Measurements from ENCODE around the gene PNMT. TPM values are rescaled to one million over a fixed set of nuclear protein-coding genes. Genes with fewer than 3 reads are reported as not detected.

The PNMT gene
- total RNA-seq, 2 experiments from 2014 or later: not detected

GRCh38 chr17:39633570-39634183 is 34.6 kb upstream of the PNMT start:
- peaks cover 8% of the 10 kb centered on the region; the same call in 1 of the 2 replicates for H4K20me1 ChIP-seq (ENCODE audit: insufficient read depth, low read length)
- BruUV-seq (replicated peaks): no TSS peak
- intact Hi-C loops (cut with micrococcal nuclease; ENCODE audit: unreplicated experiment): no loop called here
- H3K4me2 ChIP-seq (ENCODE audit: low read length): no peak overlapping the region
- no peak for DNase-seq (ENCODE audit: low spot score)
- H3K9me2 ChIP-seq (ENCODE audit: insufficient read depth, low read length): no peaks in the 10 kb centered on the region
- peaks cover 13% of the 10 kb centered on the region for H3K79me2 ChIP-seq (ENCODE audit: insufficient read depth, low read depth, low read length)
- CTCF ChIA-PET (ENCODE audit: unreplicated experiment): interaction anchor here (0.6 to 1.2 kb wide), 2 partner anchors 10 to 241 kb away, joined by 3 to 4 read pairs; no protein-coding TSS in a partner anchor
- H3K9me3 ChIP-seq (ENCODE audit: low read length): no peaks in the 10 kb centered on the region
- no peak overlapping the region for H3K27ac ChIP-seq (ENCODE audit: low read depth, low read length, poor library complexity, severe bottlenecking)
- TF ChIP-seq EZH2phosphoT487 (IDR thresholded peaks at IDR 0.05; ENCODE audit: borderline replicate concordance, low read depth, low read length) (no peak), CTCF (conservative IDR thresholded peaks at IDR 0.05; ENCODE audit: low read length) (no peak)
- peaks cover 35% of the 10 kb centered on the region for H3K4me1 ChIP-seq (ENCODE audit: insufficient read depth, low read length, poor library complexity, severe bottlenecking)
- H3K4me3 ChIP-seq (ENCODE audit: low read depth, low read length, poor library complexity, severe bottlenecking): no peak overlapping the region
- H3K36me3 ChIP-seq (ENCODE audit: insufficient read depth, low read length): no peaks in the 10 kb centered on the region
- no peak overlapping the region for H2AFZ ChIP-seq (ENCODE audit: low read length)
- POLR2A ChIA-PET: interaction anchor here (0.6 kb wide), 1 partner anchor 210 kb away, joined by 4 read pairs; no protein-coding TSS in a partner anchor

- CTCF ChIA-PET (ENCODE audit: unreplicated experiment): interaction anchor here (1.2 kb wide), 1 partner anchor 11 kb away, joined by 4 read pairs; no protein-coding TSS in a partner anchor
- Histone ChIP-seq H2AFZ (ENCODE audit: low read length) (no peak overlapping the region), H3K27ac (ENCODE audit: low read depth, low read length, poor library complexity, severe bottlenecking) (no peak overlapping the region), H3K36me3 (ENCODE audit: insufficient read depth, low read length) (no peaks in the 10 kb centered on the region), H3K9me2 (ENCODE audit: insufficient read depth, low read length) (no peaks in the 10 kb centered on the region), H3K4me1 (ENCODE audit: insufficient read depth, low read length, poor library complexity, severe bottlenecking) (peaks cover 33% of the 10 kb centered on the region), H4K20me1 (ENCODE audit: insufficient read depth, low read length) (peaks cover 8% of the 10 kb centered on the region; the same call in 1 of the 2 replicates), H3K79me2 (ENCODE audit: insufficient read depth, low read depth, low read length) (peaks cover 20% of the 10 kb centered on the region), H3K4me2 (ENCODE audit: low read length) (no peak overlapping the region), H3K9me3 (ENCODE audit: low read length) (no peaks in the 10 kb centered on the region), H3K4me3 (ENCODE audit: low read depth, low read length, poor library complexity, severe bottlenecking) (no peak overlapping the region)
- TF ChIP-seq CTCF (conservative IDR thresholded peaks at IDR 0.05; ENCODE audit: low read length): peak; percentile 98
- no peak for TF ChIP-seq EZH2phosphoT487 (IDR thresholded peaks at IDR 0.05; ENCODE audit: borderline replicate concordance, low read depth, low read length)
- intact Hi-C loops (cut with micrococcal nuclease; ENCODE audit: unreplicated experiment): no loop called here
- POLR2A ChIA-PET: no interaction called here
- DNase-seq (ENCODE audit: low spot score): peak; percentile 62
- BruUV-seq (replicated peaks): no TSS peak
These were observed 33.8 kb upstream of the PNMT start for GRCh38 chr17:39634384-39634871.

- POLR2A ChIA-PET: no interaction called here
- Histone ChIP-seq H3K9me2 (ENCODE audit: insufficient read depth, low read length) (no peaks in the 10 kb centered on the region), H3K9me3 (ENCODE audit: low read length) (no peaks in the 10 kb centered on the region), H3K4me2 (ENCODE audit: low read length) (peak overlapping the region; percentile 95), H3K36me3 (ENCODE audit: insufficient read depth, low read length) (no peaks in the 10 kb centered on the region), H3K4me3 (ENCODE audit: low read depth, low read length, poor library complexity, severe bottlenecking) (no peak overlapping the region), H4K20me1 (ENCODE audit: insufficient read depth, low read length) (peaks cover 8% of the 10 kb centered on the region; the same call in 1 of the 2 replicates), H2AFZ (ENCODE audit: low read length) (no peak overlapping the region), H3K27ac (ENCODE audit: low read depth, low read length, poor library complexity, severe bottlenecking) (no peak overlapping the region), H3K4me1 (ENCODE audit: insufficient read depth, low read length, poor library complexity, severe bottlenecking) (peaks cover 36% of the 10 kb centered on the region), H3K79me2 (ENCODE audit: insufficient read depth, low read depth, low read length) (peaks cover 20% of the 10 kb centered on the region)
- intact Hi-C loops (cut with micrococcal nuclease; ENCODE audit: unreplicated experiment): no loop called here
- DNase-seq (ENCODE audit: low spot score): no peak
- TF ChIP-seq EZH2phosphoT487 (IDR thresholded peaks at IDR 0.05; ENCODE audit: borderline replicate concordance, low read depth, low read length): no peak
- no peak for TF ChIP-seq CTCF (conservative IDR thresholded peaks at IDR 0.05; ENCODE audit: low read length)
- CTCF ChIA-PET (ENCODE audit: unreplicated experiment): no interaction called here
- no TSS peak for BruUV-seq (replicated peaks)
These were observed 32.6 kb upstream of the PNMT start for GRCh38 chr17:39635614-39636176.
